GM23248 (cell line): ENCODE measurements around the gene NUDT12.

ENCODE experiments used
- EZH2 ChIP-seq: fragments of 200-600 bp; sonication (generic); IDR thresholded peaks from 2 replicates; pipeline ENCODE4 v1.6.1; 2018; ENCODE audit warnings: antibody characterized with exemption, mild to moderate bottlenecking; ENCODE audit not compliant: insufficient read depth, poor library complexity, severe bottlenecking
- EZH2phosphoT487 ChIP-seq: fragments of 200-600 bp; sonication (generic); IDR thresholded peaks from 2 replicates; pipeline ENCODE4 v1.6.1; 2018; ENCODE audit warnings: antibody characterized with exemption, moderate library complexity, mild to moderate bottlenecking, low read depth; ENCODE audit not compliant: insufficient read depth

GRCh38 chr5:103539376-103540330, 22.9 kb downstream of the NUDT12 start:
- TF ChIP-seq EZH2 (no peak), EZH2phosphoT487 (no peak)
